Measurements from ENCODE around the gene TCF3.

DNA sequence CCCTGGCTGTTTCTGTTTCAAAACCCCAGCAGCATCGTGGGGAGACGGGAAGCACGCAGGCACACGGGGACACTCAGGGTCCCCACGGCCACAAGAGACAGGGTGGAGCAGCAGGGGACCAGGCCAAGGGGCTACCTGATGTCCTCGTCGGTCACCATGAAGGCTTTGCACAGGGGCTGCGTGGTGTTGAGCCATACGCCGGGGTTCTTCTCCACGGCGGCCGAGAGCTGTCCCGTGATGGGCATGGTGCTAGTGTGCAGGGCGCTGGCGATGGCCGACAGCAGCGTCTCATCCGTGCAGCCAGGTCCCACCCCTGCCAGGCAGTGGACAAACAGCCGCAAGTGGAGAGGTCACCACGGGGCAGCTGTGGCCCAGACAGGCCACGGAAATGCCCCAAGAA lies 71.5 kb downstream of the TCF3 start:
- TF ChIP-seq, protein P1, sequence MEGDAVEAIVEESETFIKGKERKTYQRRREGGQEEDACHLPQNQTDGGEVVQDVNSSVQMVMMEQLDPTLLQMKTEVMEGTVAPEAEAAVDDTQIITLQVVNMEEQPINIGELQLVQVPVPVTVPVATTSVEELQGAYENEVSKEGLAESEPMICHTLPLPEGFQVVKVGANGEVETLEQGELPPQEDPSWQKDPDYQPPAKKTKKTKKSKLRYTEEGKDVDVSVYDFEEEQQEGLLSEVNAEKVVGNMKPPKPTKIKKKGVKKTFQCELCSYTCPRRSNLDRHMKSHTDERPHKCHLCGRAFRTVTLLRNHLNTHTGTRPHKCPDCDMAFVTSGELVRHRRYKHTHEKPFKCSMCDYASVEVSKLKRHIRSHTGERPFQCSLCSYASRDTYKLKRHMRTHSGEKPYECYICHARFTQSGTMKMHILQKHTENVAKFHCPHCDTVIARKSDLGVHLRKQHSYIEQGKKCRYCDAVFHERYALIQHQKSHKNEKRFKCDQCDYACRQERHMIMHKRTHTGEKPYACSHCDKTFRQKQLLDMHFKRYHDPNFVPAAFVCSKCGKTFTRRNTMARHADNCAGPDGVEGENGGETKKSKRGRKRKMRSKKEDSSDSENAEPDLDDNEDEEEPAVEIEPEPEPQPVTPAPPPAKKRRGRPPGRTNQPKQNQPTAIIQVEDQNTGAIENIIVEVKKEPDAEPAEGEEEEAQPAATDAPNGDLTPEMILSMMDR (conservative IDR thresholded peaks at IDR 0.05; ENCODE audit: low read length) = no peak
- no peak for TF ChIP-seq EZH2phosphoT487 (IDR thresholded peaks at IDR 0.05; ENCODE audit: borderline replicate concordance, low read depth, low read length)
